ENCODE results near the gene ARL5A.

The ARL5A gene

GRCh38 chr2:151775057-151775740 lies 53.0 kb downstream of the ARL5A start:
- DNase-seq (ENCODE audit: low read depth): no peak
- H3K4me3 ChIP-seq (ENCODE audit: low read depth, low read length): no peak overlapping the region

- H3K4me3 ChIP-seq (ENCODE audit: low read depth, low read length): no peak overlapping the region
- no peak for DNase-seq (ENCODE audit: low read depth)
Observed at GRCh38 chr2:151774506-151774905, 53.7 kb downstream of the ARL5A start.

- DNase-seq (ENCODE audit: low read depth): no peak
- H3K4me3 ChIP-seq (ENCODE audit: low read depth, low read length): no peak overlapping the region
Observed at GRCh38 chr2:151771599-151772358, 56.4 kb downstream of the ARL5A start.

- no peak overlapping the region for H3K4me3 ChIP-seq (ENCODE audit: low read depth, low read length)
- DNase-seq (ENCODE audit: low read depth): no peak
Observed at GRCh38 chr2:151770995-151771394, 57.2 kb downstream of the ARL5A start.

DNA sequence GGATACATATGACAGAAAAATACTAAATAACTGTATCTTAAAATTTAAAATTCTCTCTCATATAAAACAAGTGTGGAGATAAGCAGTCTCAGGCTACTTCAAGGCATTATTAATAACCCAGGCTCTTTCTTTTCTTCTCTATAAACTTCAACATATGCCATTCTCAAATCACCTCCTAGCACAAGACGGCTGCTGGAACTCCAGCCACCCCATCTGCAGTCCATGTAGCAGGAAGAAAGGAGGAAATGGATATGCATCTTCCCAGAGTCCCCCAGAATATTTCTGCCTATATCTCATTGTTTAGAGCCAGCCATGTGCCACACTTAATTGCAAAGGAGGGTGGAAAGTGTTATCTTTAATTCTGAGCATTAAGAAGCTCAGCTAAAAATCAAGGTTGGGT lies 58.6 kb downstream of the ARL5A start:
- no peak overlapping the region for H3K4me3 ChIP-seq (ENCODE audit: low read depth, low read length)
- DNase-seq (ENCODE audit: low read depth): no peak

DNA sequence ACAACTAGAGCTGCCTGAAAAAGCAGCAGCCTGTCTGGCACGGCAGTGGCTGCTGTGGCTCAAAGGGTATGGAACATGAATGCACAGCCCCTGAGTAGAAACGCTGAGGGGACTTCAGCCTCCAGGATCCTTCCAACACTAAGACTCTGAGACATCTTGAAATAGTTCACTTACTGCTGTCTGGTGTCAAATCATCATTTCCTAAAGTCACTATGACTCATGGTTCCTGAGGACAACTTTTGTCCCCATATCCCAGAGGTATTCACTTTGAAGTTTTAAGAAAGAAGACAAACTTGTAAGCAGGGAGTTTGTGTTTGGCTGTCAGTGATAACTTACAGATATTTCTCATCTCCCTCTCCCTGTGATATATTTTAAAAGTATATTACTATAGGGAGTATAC lies 60.7 kb downstream of the ARL5A start:
- no peak for DNase-seq (ENCODE audit: low read depth)
- no peak overlapping the region for H3K4me3 ChIP-seq (ENCODE audit: low read depth, low read length)

DNA sequence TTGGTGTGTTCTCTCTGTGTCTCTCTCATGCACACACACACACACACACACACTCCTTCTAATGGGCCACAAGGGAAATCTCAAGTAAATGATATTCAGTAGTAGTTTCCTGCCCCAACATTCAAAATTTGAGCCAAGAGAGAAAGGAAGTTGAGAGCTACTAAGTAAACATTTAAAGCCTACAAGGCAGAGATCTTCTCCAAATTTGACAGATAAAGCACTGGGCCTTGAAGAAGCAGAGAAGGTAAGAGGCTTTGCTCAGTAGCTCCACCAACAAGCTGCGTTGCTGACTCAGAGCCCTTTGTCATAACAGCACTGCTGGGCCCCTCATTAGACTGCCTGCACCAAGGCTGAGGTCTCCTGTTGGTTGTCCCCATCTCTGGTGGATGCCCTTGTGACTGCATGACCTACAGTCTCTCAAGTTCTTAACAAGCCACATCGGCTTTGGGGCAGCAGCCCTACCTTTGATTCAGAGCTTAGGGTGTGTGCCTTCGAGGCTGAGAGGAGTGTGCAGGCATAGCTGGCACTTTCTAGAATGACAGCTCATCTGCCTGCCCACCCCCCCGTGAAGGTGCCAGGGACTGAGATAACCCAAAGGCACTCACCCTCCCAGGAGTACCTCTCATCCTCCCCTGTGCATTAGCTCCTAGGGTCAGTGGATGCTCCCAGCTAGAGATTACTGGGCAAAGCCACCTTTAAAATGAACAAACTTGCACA lies 61.6 kb downstream of the ARL5A start:
- no peak for DNase-seq (ENCODE audit: low read depth)

GRCh38 chr2:151765760-151766410 lies 62.3 kb downstream of the ARL5A start:
- H3K4me3 ChIP-seq (ENCODE audit: low read depth, low read length): no peak overlapping the region
- no peak for DNase-seq (ENCODE audit: low read depth)

More for the DNA sequence above, 61.6 kb downstream of the ARL5A start:
- H3K4me3 ChIP-seq (ENCODE audit: low read depth, low read length): no peak overlapping the region

- no peak overlapping the region for H3K4me3 ChIP-seq (ENCODE audit: low read depth, low read length)
- no peak for DNase-seq (ENCODE audit: low read depth)
Observed at GRCh38 chr2:151762694-151763093, 65.5 kb downstream of the ARL5A start.

GRCh38 chr2:151761687-151762086 lies 66.5 kb downstream of the ARL5A start:
- no peak for DNase-seq (ENCODE audit: low read depth)
- no peak overlapping the region for H3K4me3 ChIP-seq (ENCODE audit: low read depth, low read length)

- H3K4me3 ChIP-seq (ENCODE audit: low read depth, low read length): no peak overlapping the region
- DNase-seq (ENCODE audit: low read depth): no peak
Observed at GRCh38 chr2:151761193-151761592, 67.0 kb downstream of the ARL5A start.

GRCh38 chr2:151760139-151760650 lies 68.0 kb downstream of the ARL5A start:
- H3K4me3 ChIP-seq (ENCODE audit: low read depth, low read length): no peak overlapping the region
- no peak for DNase-seq (ENCODE audit: low read depth)

GRCh38 chr2:151758744-151759143 lies 69.5 kb downstream of the ARL5A start:
- no peak overlapping the region for H3K4me3 ChIP-seq (ENCODE audit: low read depth, low read length)
- no peak for DNase-seq (ENCODE audit: low read depth)

- DNase-seq (ENCODE audit: low read depth): no peak
- no peak overlapping the region for H3K4me3 ChIP-seq (ENCODE audit: low read depth, low read length)
Observed at GRCh38 chr2:151757861-151758260, 70.4 kb downstream of the ARL5A start.

- no peak for DNase-seq (ENCODE audit: low read depth)
- H3K4me3 ChIP-seq (ENCODE audit: low read depth, low read length): no peak overlapping the region
Observed at GRCh38 chr2:151756820-151757219, 71.4 kb downstream of the ARL5A start.

GRCh38 chr2:151754253-151754897 lies 73.8 kb downstream of the ARL5A start:
- no peak for DNase-seq (ENCODE audit: low read depth)
- no peak overlapping the region for H3K4me3 ChIP-seq (ENCODE audit: low read depth, low read length)

DNA sequence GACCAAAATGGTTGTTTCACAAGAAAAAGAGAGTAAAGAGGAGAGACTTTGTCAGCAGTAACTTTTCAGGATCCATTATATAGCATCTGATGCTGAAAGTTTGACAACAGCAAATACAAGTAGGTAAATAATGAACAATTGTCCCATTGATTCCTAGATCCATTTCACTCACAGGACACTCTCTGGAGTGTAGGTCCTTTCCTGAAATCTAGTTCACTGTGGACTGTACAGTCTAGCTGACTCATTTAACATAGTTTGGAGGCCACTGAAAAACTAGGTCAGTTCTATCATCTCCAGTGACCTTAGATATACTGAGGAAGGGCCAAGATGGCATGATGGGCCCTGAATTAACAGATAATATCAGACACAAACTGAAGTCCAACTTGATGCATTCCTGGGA lies 74.7 kb downstream of the ARL5A start:
- DNase-seq (ENCODE audit: low read depth): no peak
- no peak overlapping the region for H3K4me3 ChIP-seq (ENCODE audit: low read depth, low read length)

Measured in skeletal muscle cell (primary cell).